ENCODE results near the gene MBP. TPM values are rescaled to one million over a fixed set of nuclear protein-coding genes. Genes with fewer than 3 reads are reported as not detected.

Gene MBP
- total RNA-seq, 2 experiments from 2014 or later, result 38.9 to 40.4 TPM

DNA sequence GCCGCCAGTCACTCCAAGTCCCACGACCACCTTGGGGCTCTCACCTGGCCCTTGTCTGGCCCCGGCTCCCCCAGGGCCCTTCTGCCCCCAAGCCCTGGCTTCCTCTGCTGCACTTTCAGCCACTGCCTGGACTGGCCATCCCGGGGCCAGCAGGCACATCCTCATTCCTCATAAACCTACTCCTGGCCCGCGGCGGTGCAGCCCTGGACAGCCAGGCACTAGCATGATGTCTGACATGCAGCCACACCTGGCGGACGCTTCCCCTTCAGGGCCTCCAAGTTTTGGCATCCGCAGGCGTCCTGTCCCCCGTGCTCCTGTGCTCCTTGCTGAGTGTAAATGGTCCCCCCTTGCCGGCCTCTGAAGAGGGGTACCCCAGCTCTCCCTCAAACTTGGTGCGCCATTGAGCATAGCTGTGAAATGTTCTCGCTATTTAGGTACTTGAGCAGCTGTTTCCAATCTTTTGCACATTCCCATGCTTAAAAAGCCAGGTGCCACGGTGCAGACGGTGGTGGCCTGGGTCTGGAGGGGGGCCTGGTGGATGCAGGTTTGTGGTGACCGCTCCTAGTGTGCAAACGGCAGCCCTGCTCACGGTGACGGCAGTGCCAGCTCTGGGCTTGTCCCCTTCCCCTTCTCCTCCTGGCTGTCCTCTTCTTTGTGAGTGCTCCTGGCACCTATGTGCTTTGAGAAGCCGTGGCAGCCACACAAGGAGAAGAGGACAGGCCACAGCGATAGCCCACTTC is 123.8 kb downstream of the MBP start:
- H3K27me3 Mint-ChIP-seq, result no peaks in the 10 kb centered on the region
- no peak overlapping the region for H3K27ac Mint-ChIP-seq
- H3K9me3 Mint-ChIP-seq, result no peaks in the 10 kb centered on the region
- DNase-seq, result no peak
- H3K4me3 Mint-ChIP-seq, result no peak overlapping the region
- POLR2A ChIA-PET, result no interaction called here
- H3K4me1 Mint-ChIP-seq (ENCODE audit: low read depth), result peaks cover 24% of the 10 kb centered on the region
- CTCF ChIA-PET, result interaction anchor here (1.6 to 1.9 kb wide), 2 partner anchors 8 to 26 kb away, joined by 7 to 14 read pairs; no protein-coding TSS in a partner anchor
- intact Hi-C loops (cut with micrococcal nuclease), result no loop called here
- no peaks in the 10 kb centered on the region for H3K36me3 Mint-ChIP-seq

GRCh38 chr18:77008006-77008405 is 124.6 kb downstream of the MBP start:
- intact Hi-C loops (cut with micrococcal nuclease), result no loop called here
- no peak for DNase-seq
- ChIA-PET POLR2A (no interaction called here), CTCF (no interaction called here)
- H3K36me3 Mint-ChIP-seq, result no peaks in the 10 kb centered on the region
- no peaks in the 10 kb centered on the region for H3K27me3 Mint-ChIP-seq
- no peaks in the 10 kb centered on the region for H3K9me3 Mint-ChIP-seq
- no peak overlapping the region for H3K4me3 Mint-ChIP-seq
- H3K27ac Mint-ChIP-seq, result no peak overlapping the region
- H3K4me1 Mint-ChIP-seq (ENCODE audit: low read depth), result peaks cover 24% of the 10 kb centered on the region

DNA sequence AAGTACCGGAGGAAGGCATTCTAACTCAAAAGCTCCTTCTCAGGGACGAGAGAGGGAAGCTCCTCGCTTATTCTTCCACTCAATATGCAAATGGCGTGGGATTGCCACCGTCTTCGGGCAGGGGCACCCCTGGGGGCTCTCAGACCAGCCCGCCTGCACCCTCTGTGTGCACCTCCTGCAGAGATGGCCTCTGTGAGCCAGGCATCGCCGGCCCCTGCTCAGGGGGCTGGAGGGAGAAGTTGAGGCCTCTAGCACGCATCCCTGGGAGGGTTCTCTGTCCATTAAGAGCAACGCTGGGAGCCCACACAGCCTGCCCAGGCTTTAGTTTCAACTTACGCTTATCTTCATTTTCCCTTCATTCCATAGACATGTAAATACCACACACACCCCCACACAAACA is 125.3 kb downstream of the MBP start:
- Mint-ChIP-seq H3K4me1 (ENCODE audit: low read depth) (peaks cover 21% of the 10 kb centered on the region), H3K36me3 (no peaks in the 10 kb centered on the region), H3K27ac (no peak overlapping the region), H3K9me3 (no peaks in the 10 kb centered on the region), H3K4me3 (no peak overlapping the region), H3K27me3 (no peaks in the 10 kb centered on the region)
- DNase-seq, result no peak
- POLR2A ChIA-PET, result no interaction called here
- intact Hi-C loops (cut with micrococcal nuclease), result no loop called here
- CTCF ChIA-PET, result no interaction called here

DNA sequence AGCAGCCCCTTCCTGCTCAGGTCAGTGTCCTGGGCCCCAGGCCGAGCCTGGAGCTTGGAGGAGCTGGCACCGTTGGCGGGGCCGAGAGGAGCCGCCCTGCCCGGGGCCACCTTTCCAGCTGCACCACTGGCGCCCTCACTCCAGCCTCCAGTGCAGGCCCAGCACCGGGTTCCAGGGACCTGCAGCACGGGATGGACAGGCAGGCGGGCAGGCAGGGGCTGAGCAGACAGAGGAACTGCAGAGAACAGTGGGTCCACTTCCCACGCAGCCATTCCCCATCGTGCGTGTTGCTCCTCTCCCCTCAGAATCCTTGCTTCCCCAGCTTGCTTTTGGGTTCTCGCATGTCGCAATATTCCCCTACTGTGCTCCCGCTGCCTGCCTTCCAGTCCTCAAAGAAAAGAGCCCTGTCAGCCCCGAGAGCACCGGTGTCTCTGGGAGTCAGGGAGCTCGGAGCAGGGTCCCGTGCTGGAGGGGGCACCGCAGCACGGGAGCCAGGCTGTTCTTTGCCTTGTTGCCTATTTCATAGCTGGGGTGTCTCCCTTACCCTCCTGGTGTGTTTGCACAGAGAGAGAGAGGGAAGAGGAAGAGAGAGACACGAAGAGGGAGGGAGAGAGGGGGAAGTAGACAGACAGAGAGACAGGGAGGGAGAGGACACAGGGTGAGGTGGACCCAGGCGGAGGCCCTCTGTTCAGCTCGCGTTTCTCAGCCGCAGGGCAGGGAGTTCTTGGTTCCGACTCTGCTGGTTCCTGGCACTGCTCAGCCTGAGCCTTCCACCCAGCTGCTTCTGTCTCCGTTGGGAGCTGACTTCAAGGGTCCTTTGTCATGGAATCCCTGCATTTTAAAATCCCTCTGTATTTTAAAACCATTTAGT is 126.0 kb downstream of the MBP start:
- Mint-ChIP-seq H3K27me3 (no peaks in the 10 kb centered on the region), H3K27ac (no peak overlapping the region), H3K36me3 (no peaks in the 10 kb centered on the region), H3K4me1 (ENCODE audit: low read depth) (peaks cover 19% of the 10 kb centered on the region), H3K4me3 (no peak overlapping the region), H3K9me3 (no peaks in the 10 kb centered on the region)
- CTCF ChIA-PET, result no interaction called here
- POLR2A ChIA-PET, result no interaction called here
- intact Hi-C loops (cut with micrococcal nuclease), result no loop called here
- peak; percentile 5 for DNase-seq

DNA sequence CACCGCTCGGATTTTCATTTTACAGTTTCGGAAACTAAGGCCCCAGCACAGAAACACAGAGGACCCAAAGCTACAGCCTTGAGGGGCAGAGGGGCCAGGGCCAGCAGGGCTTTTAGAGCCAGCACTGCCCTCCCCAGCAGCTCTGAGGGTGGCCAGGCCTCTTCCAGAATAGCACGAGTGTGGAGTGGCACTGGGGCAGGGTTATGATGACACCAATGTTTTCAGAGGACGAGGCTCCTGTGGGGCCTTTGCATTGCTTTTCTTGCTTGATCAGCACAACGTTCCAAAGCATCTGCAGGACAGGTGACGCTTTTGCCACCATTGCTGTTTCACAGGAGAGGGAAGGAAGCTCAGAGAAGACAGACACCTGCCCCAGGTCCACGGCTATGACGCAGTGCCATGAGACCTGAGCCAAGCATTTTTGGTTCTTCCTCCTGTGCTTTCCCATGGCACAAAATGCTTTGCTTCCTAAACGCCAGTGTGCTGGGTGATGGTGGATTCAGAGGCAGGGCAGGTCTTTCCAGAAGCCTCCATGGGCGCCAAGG is 126.9 kb downstream of the MBP start:
- Mint-ChIP-seq H3K4me1 (ENCODE audit: low read depth) (peaks cover 19% of the 10 kb centered on the region), H3K27ac (peak overlapping the region; percentile 18), H3K4me3 (no peak overlapping the region), H3K27me3 (no peaks in the 10 kb centered on the region), H3K36me3 (no peaks in the 10 kb centered on the region), H3K9me3 (no peaks in the 10 kb centered on the region)
- POLR2A ChIA-PET, result no interaction called here
- CTCF ChIA-PET, result interaction anchor here (1.0 to 2.9 kb wide), 3 partner anchors 11 to 206 kb away, joined by 3 to 12 read pairs (median 12); no protein-coding TSS in a partner anchor
- no peak for DNase-seq
- intact Hi-C loops (cut with micrococcal nuclease), result no loop called here

GRCh38 chr18:77004555-77005380 is 127.8 kb downstream of the MBP start:
- ChIA-PET CTCF (interaction anchor here (0.5 to 2.9 kb wide), 5 partner anchors 10 to 207 kb away, joined by 3 to 12 read pairs (median 3); no protein-coding TSS in a partner anchor), POLR2A (interaction anchor here (0.6 kb wide), 1 partner anchor 85 kb away, joined by 3 read pairs; no protein-coding TSS in a partner anchor)
- peak overlapping the region; percentile 12 for H3K4me3 Mint-ChIP-seq
- peak; percentile 10 for DNase-seq
- no peaks in the 10 kb centered on the region for H3K36me3 Mint-ChIP-seq
- peak overlapping the region; percentile 24 for H3K27ac Mint-ChIP-seq
- H3K4me1 Mint-ChIP-seq (ENCODE audit: low read depth), result peaks cover 25% of the 10 kb centered on the region
- intact Hi-C loops (cut with micrococcal nuclease), result no loop called here
- no peaks in the 10 kb centered on the region for H3K27me3 Mint-ChIP-seq
- no peaks in the 10 kb centered on the region for H3K9me3 Mint-ChIP-seq

GRCh38 chr18:77003316-77003715 is 129.3 kb downstream of the MBP start:
- no peaks in the 10 kb centered on the region for H3K9me3 Mint-ChIP-seq
- H3K4me1 Mint-ChIP-seq (ENCODE audit: low read depth), result peaks cover 23% of the 10 kb centered on the region
- intact Hi-C loops (cut with micrococcal nuclease), result no loop called here
- no peaks in the 10 kb centered on the region for H3K27me3 Mint-ChIP-seq
- ChIA-PET CTCF (interaction anchor here (0.7 to 2.9 kb wide), 5 partner anchors 10 to 209 kb away, joined by 3 to 12 read pairs (median 3); no protein-coding TSS in a partner anchor), POLR2A (interaction anchor here (0.6 kb wide), 1 partner anchor 81 kb away, joined by 5 read pairs; no protein-coding TSS in a partner anchor)
- no peak overlapping the region for H3K27ac Mint-ChIP-seq
- H3K4me3 Mint-ChIP-seq, result no peak overlapping the region
- H3K36me3 Mint-ChIP-seq, result no peaks in the 10 kb centered on the region
- no peak for DNase-seq

GRCh38 chr18:77002496-77002895 is 130.1 kb downstream of the MBP start:
- POLR2A ChIA-PET, result no interaction called here
- DNase-seq, result peak; percentile 2
- Mint-ChIP-seq H3K4me3 (no peak overlapping the region), H3K4me1 (ENCODE audit: low read depth) (peaks cover 21% of the 10 kb centered on the region), H3K27me3 (no peaks in the 10 kb centered on the region), H3K9me3 (no peaks in the 10 kb centered on the region), H3K27ac (no peak overlapping the region), H3K36me3 (no peaks in the 10 kb centered on the region)
- intact Hi-C loops (cut with micrococcal nuclease), result no loop called here
- CTCF ChIA-PET, result interaction anchor here (0.9 to 2.9 kb wide), 5 partner anchors 10 to 209 kb away, joined by 3 to 12 read pairs (median 3); no protein-coding TSS in a partner anchor

- no peaks in the 10 kb centered on the region for H3K27me3 Mint-ChIP-seq
Measured at GRCh38 chr18:77001979-77002378, 130.6 kb downstream of the MBP start.

DNA sequence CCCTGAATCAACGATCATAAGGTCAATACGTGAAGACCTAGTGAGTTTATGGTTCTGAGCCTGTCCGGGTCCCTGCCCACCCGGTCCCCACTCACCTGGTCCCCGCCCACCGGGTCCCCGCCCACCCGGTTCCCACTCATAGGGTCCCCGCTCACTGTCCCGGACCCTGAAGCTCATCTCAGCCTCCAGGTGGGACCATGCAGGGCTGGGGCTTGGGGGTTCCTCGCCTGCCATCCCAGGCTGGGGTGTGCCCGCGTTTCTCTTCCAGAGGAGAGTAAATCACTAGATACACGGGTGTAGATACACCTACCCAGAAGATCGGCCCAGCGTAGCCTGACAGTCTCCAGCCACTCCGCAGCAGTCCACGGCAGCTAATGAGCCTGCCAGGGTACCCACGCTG is 131.5 kb downstream of the MBP start:
- no peaks in the 10 kb centered on the region for H3K36me3 Mint-ChIP-seq
- H3K4me3 Mint-ChIP-seq, result no peak overlapping the region
- POLR2A ChIA-PET, result interaction anchor here (0.8 kb wide), 1 partner anchor 53 kb away, joined by 3 read pairs; no protein-coding TSS in a partner anchor
- intact Hi-C loops (cut with micrococcal nuclease), result loop anchor here (2.0 kb wide), 2 partner anchors 62 to 106 kb away; no protein-coding TSS in a partner anchor
- H3K9me3 Mint-ChIP-seq, result no peaks in the 10 kb centered on the region
- peaks cover 20% of the 10 kb centered on the region for H3K4me1 Mint-ChIP-seq (ENCODE audit: low read depth)
- no peaks in the 10 kb centered on the region for H3K27me3 Mint-ChIP-seq
- H3K27ac Mint-ChIP-seq, result no peak overlapping the region
- DNase-seq, result no peak
- CTCF ChIA-PET, result interaction anchor here (0.6 to 6.0 kb wide), 27 partner anchors 8 to 655 kb away, joined by 3 to 92 read pairs (median 4); no protein-coding TSS in a partner anchor

More at GRCh38 chr18:77001979-77002378, 130.6 kb downstream of the MBP start:
- CTCF ChIA-PET, result interaction anchor here (1.0 to 3.8 kb wide), 6 partner anchors 11 to 106 kb away, joined by 3 to 88 read pairs (median 12); no protein-coding TSS in a partner anchor
- Mint-ChIP-seq H3K9me3 (no peaks in the 10 kb centered on the region), H3K4me3 (no peak overlapping the region), H3K27ac (no peak overlapping the region), H3K4me1 (ENCODE audit: low read depth) (peaks cover 20% of the 10 kb centered on the region), H3K36me3 (no peaks in the 10 kb centered on the region)
- peak; percentile 7 for DNase-seq
- intact Hi-C loops (cut with micrococcal nuclease), result loop anchor here (2.0 kb wide), 2 partner anchors 61 to 105 kb away; no protein-coding TSS in a partner anchor
- POLR2A ChIA-PET, result no interaction called here

DNA sequence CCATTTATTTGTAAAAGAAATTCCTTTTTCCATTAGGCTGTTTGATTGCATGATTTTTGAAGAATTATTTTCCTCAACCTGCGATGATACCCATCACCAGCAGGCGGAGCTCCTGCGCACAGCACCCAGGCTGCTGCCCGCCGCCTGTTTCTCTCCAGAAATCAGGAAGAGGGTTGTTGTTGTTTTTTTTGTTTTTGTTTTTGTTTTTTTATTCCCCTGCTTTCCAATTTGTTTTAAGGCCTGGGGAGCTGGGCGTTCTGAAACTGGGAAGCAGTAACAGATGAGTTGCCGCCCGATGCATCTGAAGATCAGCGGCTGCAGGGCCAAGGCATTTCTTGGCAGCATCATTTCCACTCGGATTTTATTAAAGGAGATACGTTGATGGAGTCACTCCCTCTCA is 132.1 kb downstream of the MBP start:
- H3K4me3 Mint-ChIP-seq, result no peak overlapping the region

More for the DNA sequence above, 132.1 kb downstream of the MBP start:
- no peaks in the 10 kb centered on the region for H3K27me3 Mint-ChIP-seq
- ChIA-PET POLR2A (interaction anchor here (0.8 kb wide), 1 partner anchor 53 kb away, joined by 3 read pairs; no protein-coding TSS in a partner anchor), CTCF (interaction anchor here (0.6 to 6.0 kb wide), 39 partner anchors 8 to 655 kb away, joined by 3 to 92 read pairs (median 4); no protein-coding TSS in a partner anchor)
- H3K27ac Mint-ChIP-seq, result no peak overlapping the region
- H3K4me1 Mint-ChIP-seq (ENCODE audit: low read depth), result peaks cover 17% of the 10 kb centered on the region
- intact Hi-C loops (cut with micrococcal nuclease), result loop anchor here (1.0 to 2.0 kb wide), 3 partner anchors 62 to 212 kb away; no protein-coding TSS in a partner anchor
- peak; percentile 62 for DNase-seq
- H3K36me3 Mint-ChIP-seq, result no peaks in the 10 kb centered on the region
- no peaks in the 10 kb centered on the region for H3K9me3 Mint-ChIP-seq

Data from activated CD4-positive, alpha-beta memory T cell treated with anti-CD3 and anti-CD28 coated beads for 36 hours (primary cell).